RWPE1 (cell line): ENCODE measurements around the gene DTNB.

Experiments
- CTCF ChIA-PET: fragments of 350-600 bp; sonication (Branson Sonifier 250); formaldehyde crosslinking; extraction: SDS; loops from one replicate; lab custom pipeline; 2021; lab: Yijun Ruan, JAX
- POLR2A ChIA-PET: fragments of 400-600 bp; formaldehyde crosslinking; extraction: SDS; loops from one replicate; lab custom pipeline; 2020; ENCODE audit warnings: antibody characterized with exemption; ENCODE audit not compliant: low non-redundant PET; lab: Yijun Ruan, JAX
- DNase-seq: peaks from one replicate; pipeline ENCODE4 v3.0.0; 2012; ENCODE audit warnings: low spot score
- H3K27ac ChIP-seq: fragments of 450-650 bp; 2 replicates; pipeline ENCODE4 v1.5.1; 2017
- CTCF ChIP-seq: fragments of 450-650 bp; conservative IDR thresholded peaks from 2 replicates; pipeline ENCODE4 v1.5.1; 2017; ENCODE audit warnings: low read depth, mild to moderate bottlenecking

The DTNB gene

DNA sequence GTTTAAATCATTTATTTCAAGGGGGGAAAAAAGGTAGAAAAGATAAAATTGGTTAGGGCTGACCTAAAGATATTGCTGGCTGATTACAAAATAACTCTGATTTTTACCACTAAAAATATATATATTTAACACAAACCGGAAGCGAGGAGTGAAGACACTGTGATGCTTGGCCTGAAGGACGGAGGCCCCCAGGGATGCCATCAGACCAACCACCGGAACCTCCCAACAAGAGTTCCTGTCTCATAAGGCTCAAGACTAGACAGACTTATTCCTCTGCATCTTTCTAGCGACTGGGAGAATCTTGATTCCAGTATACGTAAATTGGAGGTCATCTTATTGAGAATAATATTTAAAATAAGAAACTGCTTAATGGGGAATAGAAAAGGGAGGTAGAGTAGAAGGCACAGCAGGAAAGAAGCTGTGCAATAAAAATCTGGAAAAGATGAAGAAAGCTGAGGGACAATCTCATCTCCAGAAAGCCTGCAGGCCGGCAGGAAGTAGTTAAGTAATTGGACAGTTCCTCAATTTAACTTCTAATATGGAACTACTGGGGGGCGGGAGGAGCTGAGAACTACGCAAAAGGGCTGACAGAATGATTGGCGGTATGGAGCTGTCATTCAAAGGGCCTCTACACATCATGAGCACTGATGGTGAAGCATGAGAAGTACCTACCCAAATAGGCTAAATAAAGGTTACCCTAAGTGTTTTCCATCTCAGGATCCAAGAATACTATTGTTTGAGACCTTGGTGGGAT lies 91.1 kb downstream of the DTNB start:
- H3K27ac ChIP-seq: no peak overlapping the region
- ChIA-PET CTCF (interaction anchor here (0.5 kb wide), 1 partner anchor 1332 kb away, joined by 3 read pairs; no protein-coding TSS in a partner anchor), POLR2A (no interaction called here)
- TF ChIP-seq CTCF: no peak
- no peak for DNase-seq

DNA sequence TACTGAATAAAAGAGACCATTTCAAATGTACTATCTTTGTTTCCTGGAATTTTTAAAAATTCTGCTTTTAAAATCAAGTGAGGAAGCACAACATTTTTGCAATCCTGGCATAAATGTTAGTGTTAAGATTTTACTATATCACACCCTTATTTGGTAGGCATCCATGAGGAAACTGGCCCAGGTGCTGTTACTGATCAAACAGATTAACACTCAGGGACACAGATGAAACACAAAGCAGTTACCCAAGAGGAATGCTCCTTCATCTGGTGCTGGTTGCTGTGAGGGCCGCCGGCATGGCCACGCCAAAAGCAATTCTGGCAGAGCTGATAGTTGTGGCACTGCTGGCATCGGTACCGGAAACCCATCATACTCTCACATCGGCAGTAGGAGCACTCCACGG lies 96.8 kb downstream of the DTNB start:
- H3K27ac ChIP-seq: no peak overlapping the region
- no peak for DNase-seq
- TF ChIP-seq CTCF: no peak
- POLR2A ChIA-PET: no interaction called here
- CTCF ChIA-PET: no interaction called here

DNA sequence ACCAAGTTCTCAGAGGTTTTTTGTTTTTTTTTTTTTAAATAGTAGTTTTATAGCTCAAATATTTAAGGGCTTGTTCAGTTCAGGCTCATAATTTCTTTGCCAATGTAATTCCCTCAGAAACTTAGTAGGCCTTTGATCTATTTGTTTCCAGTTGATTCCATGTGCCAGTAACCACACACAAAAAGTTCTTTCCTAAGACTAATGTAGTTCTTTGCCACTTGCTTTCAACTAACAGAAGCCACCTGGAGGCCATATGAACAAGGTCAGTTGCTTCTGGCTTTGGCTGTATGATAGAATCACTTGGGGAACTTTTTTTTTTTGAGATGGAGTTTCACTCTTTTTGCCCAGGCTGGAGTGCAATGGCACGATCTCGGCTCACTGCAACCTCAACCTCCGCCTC lies 100.7 kb downstream of the DTNB start:
- TF ChIP-seq CTCF: no peak
- H3K27ac ChIP-seq: no peak overlapping the region
- DNase-seq: no peak
- CTCF ChIA-PET: no interaction called here
- POLR2A ChIA-PET: no interaction called here

- H3K27ac ChIP-seq: no peak overlapping the region
- DNase-seq: no peak
- ChIA-PET CTCF (no interaction called here), POLR2A (no interaction called here)
- TF ChIP-seq CTCF: no peak
These were observed 103.1 kb downstream of the DTNB start for GRCh38 chr2:25570161-25570845.

- 0 out of 2 replicates have a peak, but pooled peaks have one; percentile 13 for TF ChIP-seq CTCF
- no peak overlapping the region for H3K27ac ChIP-seq
- POLR2A ChIA-PET: no interaction called here
- peak; percentile 30 for DNase-seq
- CTCF ChIA-PET: interaction anchor here (1.2 kb wide), 1 partner anchor 129 kb away, joined by 5 read pairs; no protein-coding TSS in a partner anchor
These were observed 106.0 kb downstream of the DTNB start for GRCh38 chr2:25567406-25567805.

DNA sequence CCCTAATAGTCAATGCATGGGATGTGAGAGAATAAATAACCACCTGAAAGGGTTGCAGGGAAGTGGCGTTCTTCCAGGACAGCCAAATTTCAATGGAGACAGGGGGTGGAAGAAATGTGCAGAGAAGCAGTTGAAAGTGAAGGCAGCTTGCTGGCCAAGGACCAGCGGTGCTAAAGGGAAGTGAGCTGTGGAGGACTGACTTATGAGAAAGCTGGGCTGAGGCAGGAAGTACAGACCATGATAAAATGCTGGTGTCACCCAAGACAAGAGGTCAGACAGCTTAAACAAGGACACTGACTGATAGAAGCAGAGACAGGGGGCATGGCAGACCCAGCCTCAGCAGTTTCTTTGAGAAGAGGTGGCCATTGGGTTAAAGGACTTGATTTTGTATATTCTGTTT lies 106.7 kb downstream of the DTNB start:
- ChIA-PET POLR2A (no interaction called here), CTCF (interaction anchor here (1.2 kb wide), 1 partner anchor 128 kb away, joined by 5 read pairs; no protein-coding TSS in a partner anchor)
- no peak for DNase-seq
- TF ChIP-seq CTCF: no peak
- no peak overlapping the region for H3K27ac ChIP-seq
